IPS-18c (cell line): Measurements from ENCODE around the gene ZNF227.
"Not testable (repeated sequence)": the region's sequence is repeated elsewhere in the genome, so short reads cannot be mapped to it uniquely, and the experiment has no call there.

Source experiments
- H3K4me3 ChIP-seq: 2 replicates; pipeline ENCODE4 v1.7.0; 2013; ENCODE audit warnings: low read depth, mild to moderate bottlenecking, low read length, moderate library complexity; ENCODE audit not compliant: insufficient read depth
- H3K9me3 ChIP-seq: one replicate; pipeline ENCODE4 v1.6.1; 2013; ENCODE audit warnings: mild to moderate bottlenecking, low read length, moderate library complexity; ENCODE audit not compliant: control insufficient read depth, insufficient read depth

The ZNF227 gene

DNA sequence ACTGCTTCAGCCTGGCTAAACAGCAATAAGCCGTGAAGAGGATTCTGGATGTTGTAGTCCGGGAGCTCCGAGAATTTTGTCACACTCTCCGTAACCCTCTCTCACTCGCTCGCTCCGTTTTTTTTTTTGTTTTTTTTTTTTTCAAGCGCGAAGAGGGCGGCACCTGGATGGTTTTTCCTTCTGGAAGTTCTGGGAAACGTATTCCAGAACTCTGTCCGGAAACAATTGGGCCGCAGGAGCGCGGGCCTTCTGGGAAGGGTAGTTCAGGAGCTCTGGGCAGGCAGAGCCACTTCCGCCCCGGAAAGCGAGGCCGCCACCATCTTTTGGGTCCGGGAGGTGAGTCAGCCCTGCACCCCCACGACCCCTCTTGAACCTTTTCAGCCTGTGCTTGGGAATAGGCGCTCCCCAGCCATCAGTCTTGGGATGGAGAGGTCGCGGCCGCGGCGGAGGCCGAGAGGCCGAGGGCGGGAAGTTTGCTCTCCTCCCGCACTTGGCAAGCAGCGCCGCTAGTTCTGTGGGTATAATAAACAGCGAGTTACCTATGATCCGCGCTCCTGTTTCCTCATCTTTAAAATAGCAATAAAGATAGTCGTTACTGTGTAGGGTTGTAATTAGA lies at the start of gene ZNF227:
Gene ZNF227, plus strand, starts transcription at position 283 of the 616 bp plus-strand sequence. CDS start 5,261 bp downstream, outside the sequence.
- H3K9me3 ChIP-seq: peaks cover 2% of the 10 kb centered on the region
- H3K4me3 ChIP-seq: peak within 1 kb of the TSS; percentile 87

DNA sequence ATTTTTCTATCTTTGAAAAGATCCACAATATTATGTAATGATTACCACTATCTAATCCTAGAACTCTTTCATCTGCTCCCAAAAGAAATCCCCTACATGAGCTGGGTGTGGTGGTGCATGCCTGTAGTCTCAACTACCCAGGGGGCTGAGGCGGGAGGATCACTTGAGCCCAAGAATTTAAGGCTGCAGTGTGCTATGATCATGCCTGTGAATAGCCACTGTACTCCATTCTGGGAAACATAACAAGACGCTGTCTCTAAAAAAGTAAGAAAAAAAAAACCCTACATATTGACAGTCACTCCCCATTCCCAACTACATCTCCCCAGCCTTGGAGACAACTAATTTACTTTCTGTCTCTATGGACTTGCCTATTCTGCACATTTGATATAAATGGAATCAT lies 48.5 kb upstream of the ZNF227 start:
- H3K4me3 ChIP-seq: no peak overlapping the region
- no peaks in the 10 kb centered on the region for H3K9me3 ChIP-seq

DNA sequence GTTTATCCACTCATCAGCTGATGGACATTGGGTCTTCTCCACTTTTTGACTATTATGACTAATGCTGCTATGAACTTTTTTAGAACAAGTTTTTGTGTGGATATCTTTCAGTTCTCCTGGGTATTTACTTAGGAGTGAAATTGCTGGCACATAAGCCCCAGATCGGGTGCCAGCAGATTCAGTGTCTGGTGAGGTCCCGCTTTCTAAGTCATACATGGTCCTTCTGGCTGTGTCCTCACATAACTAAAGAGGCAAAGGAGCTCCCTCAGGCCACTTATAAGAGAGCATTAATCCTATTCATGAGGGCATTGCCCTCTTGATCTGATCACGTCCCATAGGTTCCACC lies 48.0 kb upstream of the ZNF227 start:
- no peaks in the 10 kb centered on the region for H3K9me3 ChIP-seq
- H3K4me3 ChIP-seq: peak overlapping the region; percentile 64; the same call in 1 of the 2 replicates

- H3K4me3 ChIP-seq: peak within 1 kb of the TSS; percentile 64
- no peaks in the 10 kb centered on the region for H3K9me3 ChIP-seq
These were observed 47.4 kb upstream of the ZNF227 start, which contains the start of gene ZNF226 for GRCh38 chr19:44164673-44165512. Gene ZNF226 (plus strand): TSS chr19:44165100. CDS start chr19:44170081, 4,981 bp downstream.

- not testable (repeated sequence) for H3K9me3 ChIP-seq, H3K4me3 ChIP-seq
These were observed 41.7 kb upstream of the ZNF227 start for GRCh38 chr19:44170660-44171059.

DNA sequence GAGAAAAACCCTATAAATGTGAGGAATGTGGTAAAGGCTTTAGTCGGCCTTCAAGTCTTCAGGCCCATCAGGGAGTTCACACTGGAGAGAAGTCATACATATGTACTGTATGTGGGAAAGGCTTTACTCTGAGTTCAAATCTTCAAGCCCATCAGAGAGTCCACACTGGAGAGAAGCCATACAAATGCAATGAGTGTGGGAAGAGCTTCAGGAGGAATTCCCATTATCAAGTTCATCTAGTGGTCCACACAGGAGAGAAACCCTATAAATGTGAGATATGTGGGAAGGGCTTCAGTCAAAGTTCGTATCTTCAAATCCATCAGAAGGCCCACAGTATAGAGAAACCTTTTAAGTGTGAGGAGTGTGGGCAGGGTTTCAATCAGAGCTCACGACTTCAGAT lies 35.7 kb upstream of the ZNF227 start:
- peaks cover 2% of the 10 kb centered on the region for H3K9me3 ChIP-seq
- no peak overlapping the region for H3K4me3 ChIP-seq

DNA sequence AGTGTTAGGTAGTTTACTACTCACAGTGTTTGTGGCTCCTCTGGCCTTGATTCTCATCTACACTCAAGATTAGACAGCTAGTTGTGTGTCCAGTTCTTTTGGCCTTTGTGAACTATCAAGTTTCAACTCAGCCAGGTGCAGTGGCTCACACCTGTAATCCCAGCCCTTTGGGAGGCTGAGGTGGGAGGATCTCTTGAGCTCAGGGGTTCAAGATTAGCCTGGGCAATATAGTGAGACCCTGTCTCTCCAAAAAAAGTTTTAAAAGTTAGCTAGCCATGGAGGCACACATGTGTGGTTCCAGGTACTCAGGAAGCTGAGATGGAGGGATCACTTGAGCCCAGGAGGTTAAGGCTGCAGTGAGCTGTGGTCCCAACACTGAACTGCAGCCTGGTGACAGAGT lies 31.4 kb upstream of the ZNF227 start:
- Histone ChIP-seq H3K4me3 (no peak overlapping the region), H3K9me3 (peaks cover 4% of the 10 kb centered on the region)

- Histone ChIP-seq H3K4me3 (no peak overlapping the region), H3K9me3 (peaks cover 4% of the 10 kb centered on the region)
These were observed 30.2 kb upstream of the ZNF227 start for GRCh38 chr19:44182145-44182544.

DNA sequence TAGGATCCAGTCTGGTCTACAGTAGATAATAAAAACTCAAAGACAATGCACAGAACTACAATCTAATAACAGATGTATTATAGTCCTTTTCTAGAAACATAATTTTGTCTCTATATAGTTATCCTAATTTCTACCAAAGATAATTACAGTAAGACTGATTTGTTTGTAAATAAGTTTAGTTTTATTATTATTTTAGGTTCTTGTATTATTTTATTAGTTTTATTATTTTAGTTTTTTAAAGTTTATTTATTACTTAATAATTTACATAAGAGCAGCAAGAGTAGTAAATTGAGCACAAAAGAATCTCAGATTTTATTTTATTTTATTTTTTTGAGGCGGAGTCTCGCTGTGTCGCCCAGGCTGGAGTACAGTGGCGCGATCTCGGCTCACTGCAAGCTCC lies 22.3 kb upstream of the ZNF227 start:
- Histone ChIP-seq H3K4me3 (no peak overlapping the region), H3K9me3 (peaks cover 2% of the 10 kb centered on the region)

DNA sequence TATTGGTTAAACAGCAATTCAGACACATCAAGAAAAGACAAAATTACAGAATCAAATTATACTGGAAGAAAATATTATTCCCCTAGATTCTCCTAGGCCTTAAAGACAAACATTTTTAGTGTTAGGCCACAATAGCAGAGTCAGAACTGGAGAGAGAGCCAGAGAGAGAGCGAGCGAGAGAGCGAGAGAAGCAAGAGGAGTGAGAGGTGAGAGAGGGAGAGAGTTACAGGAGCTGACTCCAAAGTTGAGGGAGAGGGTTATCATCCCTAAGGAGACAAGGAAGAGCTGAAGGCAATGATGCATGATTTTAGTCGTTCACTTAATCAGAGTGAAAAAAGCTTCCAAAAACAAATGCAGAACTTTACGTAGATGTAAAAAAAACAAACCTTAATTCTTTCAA lies 20.2 kb upstream of the ZNF227 start:
- H3K4me3 ChIP-seq: no peak overlapping the region
- H3K9me3 ChIP-seq: peaks cover 2% of the 10 kb centered on the region

- Histone ChIP-seq H3K9me3 (peaks cover 2% of the 10 kb centered on the region), H3K4me3 (no peak overlapping the region)
These were observed 15.6 kb upstream of the ZNF227 start for GRCh38 chr19:44196772-44197171.

DNA sequence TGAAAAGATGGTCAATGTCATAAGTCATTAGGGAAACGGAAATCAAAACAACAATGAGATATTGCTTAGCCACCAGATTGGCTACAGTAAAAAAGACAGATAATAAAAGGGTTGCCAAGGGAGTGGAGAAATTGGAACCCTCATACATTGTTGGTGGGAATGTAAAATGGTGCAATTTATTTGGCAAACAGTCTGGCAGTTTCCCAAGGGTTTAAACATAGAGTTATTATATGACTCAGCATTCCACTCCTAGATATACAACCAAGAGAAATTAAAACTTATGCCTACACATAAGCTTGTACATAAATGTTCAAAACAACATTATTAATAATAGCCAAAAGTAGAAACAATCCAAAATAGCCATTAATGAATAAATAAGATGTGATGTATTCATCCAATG lies 9.9 kb upstream of the ZNF227 start:
- no peaks in the 10 kb centered on the region for H3K9me3 ChIP-seq

DNA sequence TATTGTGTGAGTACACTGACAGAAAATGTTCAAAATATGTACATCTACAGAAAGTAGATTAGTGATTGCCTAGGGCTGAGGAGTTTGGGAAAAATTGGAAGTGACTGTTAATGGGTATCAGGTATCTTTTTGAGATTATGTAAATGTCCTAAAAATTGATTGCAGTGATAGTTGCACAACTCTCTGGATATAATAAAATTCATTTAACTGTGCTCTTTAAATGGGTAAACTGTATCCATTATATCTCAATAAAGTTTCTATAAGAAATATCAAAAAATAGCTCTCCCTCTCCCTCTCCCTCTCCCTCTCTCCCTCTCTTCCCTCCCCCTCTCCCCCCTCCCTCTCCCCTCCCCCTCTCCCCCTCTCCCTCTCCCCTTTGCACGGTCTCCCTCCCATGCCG lies 9.4 kb upstream of the ZNF227 start:
- Histone ChIP-seq H3K9me3 (no peaks in the 10 kb centered on the region), H3K4me3 (no peak overlapping the region)

More for the DNA sequence above, 9.9 kb upstream of the ZNF227 start:
- no peak overlapping the region for H3K4me3 ChIP-seq

- not testable (repeated sequence) for H3K4me3 ChIP-seq, H3K9me3 ChIP-seq
These were observed 8.5 kb upstream of the ZNF227 start for GRCh38 chr19:44203877-44204276.

DNA sequence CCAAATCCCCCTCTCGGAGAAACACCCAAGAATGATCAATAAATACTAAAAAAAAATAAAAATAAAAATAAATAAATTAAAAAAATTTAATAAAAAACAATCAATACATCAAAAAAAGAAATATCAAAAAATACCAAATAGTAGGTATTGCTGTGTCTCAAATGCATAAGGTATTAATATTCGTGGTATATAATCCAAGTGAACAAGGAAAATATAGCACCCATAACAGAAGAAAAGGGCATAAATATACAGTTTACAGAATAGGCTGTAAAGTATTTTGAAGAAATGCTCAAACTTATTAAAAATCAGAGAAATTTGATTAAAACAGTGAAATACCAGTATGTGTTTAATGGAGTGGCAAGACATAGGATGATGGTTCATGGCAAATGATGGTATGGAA lies 7.6 kb upstream of the ZNF227 start:
- no peaks in the 10 kb centered on the region for H3K9me3 ChIP-seq
- H3K4me3 ChIP-seq: no peak overlapping the region

- Histone ChIP-seq H3K4me3 (peak overlapping the region; percentile 59), H3K9me3 (no peaks in the 10 kb centered on the region)
These were observed 5.1 kb upstream of the ZNF227 start for GRCh38 chr19:44207126-44207803.

DNA sequence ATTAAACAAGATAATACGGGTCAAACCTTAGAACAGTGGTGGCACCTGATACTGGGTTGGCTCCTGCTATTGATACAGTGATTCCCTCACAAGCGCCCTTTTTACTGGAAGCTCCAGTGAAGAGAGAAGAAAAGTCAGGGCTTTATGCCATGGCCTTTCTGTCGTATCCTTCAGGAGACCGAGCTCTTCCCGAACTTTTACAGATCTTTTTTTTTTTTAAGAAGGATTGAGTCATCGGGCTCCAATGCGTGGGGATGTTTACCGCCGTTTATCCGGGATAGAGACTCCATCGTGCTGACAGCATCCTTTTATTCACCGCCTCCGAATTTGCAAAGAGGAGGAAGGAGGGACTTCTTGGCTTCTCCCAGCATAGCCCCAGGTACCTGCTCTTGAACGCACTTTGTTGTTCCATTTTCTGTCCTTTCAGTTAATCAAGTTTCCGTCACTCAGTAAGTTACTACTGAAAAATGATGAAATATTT lies 574 bp downstream of the ZNF227 start:
- H3K4me3 ChIP-seq: peak overlapping the region; percentile 87

DNA sequence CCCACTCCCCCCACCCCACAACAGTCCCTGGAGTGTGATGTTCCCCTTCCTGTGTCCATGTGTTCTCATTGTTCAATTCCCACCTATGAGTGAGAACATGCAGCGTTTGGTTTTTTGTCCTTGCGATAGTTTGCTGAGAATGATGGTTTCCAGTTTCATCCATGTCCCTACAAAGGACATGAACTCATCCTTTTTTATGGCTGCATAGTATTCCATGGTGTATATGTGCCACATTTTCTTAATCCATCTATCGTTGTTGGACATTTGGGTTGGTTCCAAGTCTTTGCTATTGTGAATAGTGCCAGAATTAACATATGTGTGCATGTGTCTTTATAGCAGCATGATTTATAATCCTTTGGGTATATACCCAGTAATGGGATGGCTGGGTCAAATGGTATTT lies 7.6 kb downstream of the ZNF227 start:
- not testable (repeated sequence) for H3K9me3 ChIP-seq

More for the DNA sequence above, 574 bp downstream of the ZNF227 start:
- H3K9me3 ChIP-seq: peaks cover 2% of the 10 kb centered on the region

More for the DNA sequence above, 7.6 kb downstream of the ZNF227 start:
- H3K4me3 ChIP-seq: not testable (repeated sequence)
